Measurements from ENCODE around the gene FAM241B. TPM values are rescaled to one million over a fixed set of nuclear protein-coding genes. Genes with fewer than 3 reads are reported as not detected.

The FAM241B gene
- total RNA-seq, 1 experiment from 2014 or later = 24.9 TPM

DNA sequence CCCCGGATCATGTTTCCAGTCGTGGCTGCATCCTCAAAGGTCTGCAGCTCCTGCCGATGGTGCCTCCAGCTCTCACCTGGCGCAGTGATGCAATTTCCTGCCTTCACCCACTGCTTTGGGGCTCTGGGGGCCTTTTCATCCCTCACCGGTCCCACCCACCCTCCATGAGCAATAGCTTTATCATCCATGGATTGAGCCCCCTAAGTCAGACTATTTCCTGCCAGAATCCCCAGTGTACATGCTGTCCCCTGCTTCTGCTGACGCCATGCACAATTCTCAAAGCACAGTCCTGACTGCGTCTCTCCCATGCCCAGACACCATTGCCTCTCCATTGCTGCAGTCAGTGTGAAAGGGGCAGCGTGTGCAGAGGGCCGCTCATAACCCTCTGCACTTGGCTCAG is 49.7 kb downstream of the FAM241B start:
- Histone ChIP-seq H3K4me3 (ENCODE audit: low read depth, low read length) (no peak overlapping the region), H3K27me3 (replicated peaks; ENCODE audit: control insufficient read depth, insufficient read depth, low read length) (peaks cover 2% of the 10 kb centered on the region; the same call in 1 of the 2 replicates), H3K36me3 (ENCODE audit: control insufficient read depth, insufficient read depth, low read length) (no peaks in the 10 kb centered on the region), H3K9me3 (no peaks in the 10 kb centered on the region; the same call in 1 of the 2 replicates), H3K4me1 (peaks cover 12% of the 10 kb centered on the region)
- no peaks in the 10 kb centered on the region for H3K9me3 Mint-ChIP-seq (ENCODE audit: unreplicated experiment)
- no peak for DNase-seq
- no TSS peak for BruUV-seq (replicated peaks)
- intact Hi-C loops (cut with micrococcal nuclease; ENCODE audit: unreplicated experiment) = no loop called here
- H3K4me1 Mint-ChIP-seq (ENCODE audit: low read depth, unreplicated experiment) = peaks cover 3% of the 10 kb centered on the region
- TF ChIP-seq, protein P1, sequence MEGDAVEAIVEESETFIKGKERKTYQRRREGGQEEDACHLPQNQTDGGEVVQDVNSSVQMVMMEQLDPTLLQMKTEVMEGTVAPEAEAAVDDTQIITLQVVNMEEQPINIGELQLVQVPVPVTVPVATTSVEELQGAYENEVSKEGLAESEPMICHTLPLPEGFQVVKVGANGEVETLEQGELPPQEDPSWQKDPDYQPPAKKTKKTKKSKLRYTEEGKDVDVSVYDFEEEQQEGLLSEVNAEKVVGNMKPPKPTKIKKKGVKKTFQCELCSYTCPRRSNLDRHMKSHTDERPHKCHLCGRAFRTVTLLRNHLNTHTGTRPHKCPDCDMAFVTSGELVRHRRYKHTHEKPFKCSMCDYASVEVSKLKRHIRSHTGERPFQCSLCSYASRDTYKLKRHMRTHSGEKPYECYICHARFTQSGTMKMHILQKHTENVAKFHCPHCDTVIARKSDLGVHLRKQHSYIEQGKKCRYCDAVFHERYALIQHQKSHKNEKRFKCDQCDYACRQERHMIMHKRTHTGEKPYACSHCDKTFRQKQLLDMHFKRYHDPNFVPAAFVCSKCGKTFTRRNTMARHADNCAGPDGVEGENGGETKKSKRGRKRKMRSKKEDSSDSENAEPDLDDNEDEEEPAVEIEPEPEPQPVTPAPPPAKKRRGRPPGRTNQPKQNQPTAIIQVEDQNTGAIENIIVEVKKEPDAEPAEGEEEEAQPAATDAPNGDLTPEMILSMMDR (IDR thresholded peaks at IDR 0.05; ENCODE audit: insufficient read depth in 1 of 2, low read depth in 1 of 2, low read length in 1 of 2, severe bottlenecking in 1 of 2, unreplicated experiment in 1 of 2) = no peak
- H3K4me3 Mint-ChIP-seq (ENCODE audit: unreplicated experiment) = no peak overlapping the region
- H3K27me3 Mint-ChIP-seq (ENCODE audit: insufficient read depth, unreplicated experiment) = peaks cover 24% of the 10 kb centered on the region
- ChIA-PET CTCF (interaction anchor here (0.7 kb wide), 1 partner anchor 89 kb away, joined by 13 read pairs; no protein-coding TSS in a partner anchor), POLR2A (no interaction called here)
- H3K36me3 Mint-ChIP-seq (ENCODE audit: insufficient read depth, unreplicated experiment) = no peaks in the 10 kb centered on the region
- H3K27ac Mint-ChIP-seq (ENCODE audit: unreplicated experiment) = no peak overlapping the region

DNA sequence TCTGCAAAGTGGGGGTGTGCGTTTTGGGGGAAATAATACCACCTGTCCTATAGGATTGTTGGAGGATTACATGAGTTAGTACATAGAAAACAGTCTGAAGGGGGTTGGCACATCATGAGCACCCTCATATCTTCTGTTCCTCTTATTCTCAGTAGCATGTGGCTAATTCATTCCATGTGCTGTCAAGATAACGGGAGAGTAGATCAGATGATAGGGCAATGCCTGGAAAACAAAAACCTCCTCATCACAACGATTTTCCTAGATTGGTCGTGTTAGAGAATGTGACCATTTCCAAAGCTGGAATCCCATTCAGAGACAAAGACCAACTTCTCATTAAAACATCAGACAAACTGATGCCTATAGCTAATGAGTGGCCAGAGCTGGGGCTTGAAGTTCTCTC is 50.6 kb downstream of the FAM241B start:
- Histone ChIP-seq H3K9me3 (no peaks in the 10 kb centered on the region), H3K36me3 (ENCODE audit: control insufficient read depth, insufficient read depth, low read length) (no peaks in the 10 kb centered on the region), H3K4me1 (peaks cover 20% of the 10 kb centered on the region), H3K4me3 (ENCODE audit: low read depth, low read length) (no peak overlapping the region), H3K27me3 (replicated peaks; ENCODE audit: control insufficient read depth, insufficient read depth, low read length) (peaks cover 2% of the 10 kb centered on the region; the same call in 1 of the 2 replicates)
- TF ChIP-seq, protein P1 (IDR thresholded peaks at IDR 0.05; ENCODE audit: insufficient read depth in 1 of 2, low read depth in 1 of 2, low read length in 1 of 2, severe bottlenecking in 1 of 2, unreplicated experiment in 1 of 2) = no peak
- Mint-ChIP-seq H3K4me1 (ENCODE audit: low read depth, unreplicated experiment) (peaks cover 7% of the 10 kb centered on the region), H3K9me3 (ENCODE audit: unreplicated experiment) (no peaks in the 10 kb centered on the region), H3K27me3 (ENCODE audit: insufficient read depth, unreplicated experiment) (peaks cover 24% of the 10 kb centered on the region), H3K4me3 (ENCODE audit: unreplicated experiment) (no peak overlapping the region), H3K36me3 (ENCODE audit: insufficient read depth, unreplicated experiment) (no peaks in the 10 kb centered on the region), H3K27ac (ENCODE audit: unreplicated experiment) (no peak overlapping the region)
- no peak for DNase-seq
- BruUV-seq (replicated peaks) = no TSS peak
- ChIA-PET POLR2A (no interaction called here), CTCF (no interaction called here)
- intact Hi-C loops (cut with micrococcal nuclease; ENCODE audit: unreplicated experiment) = no loop called here

DNA sequence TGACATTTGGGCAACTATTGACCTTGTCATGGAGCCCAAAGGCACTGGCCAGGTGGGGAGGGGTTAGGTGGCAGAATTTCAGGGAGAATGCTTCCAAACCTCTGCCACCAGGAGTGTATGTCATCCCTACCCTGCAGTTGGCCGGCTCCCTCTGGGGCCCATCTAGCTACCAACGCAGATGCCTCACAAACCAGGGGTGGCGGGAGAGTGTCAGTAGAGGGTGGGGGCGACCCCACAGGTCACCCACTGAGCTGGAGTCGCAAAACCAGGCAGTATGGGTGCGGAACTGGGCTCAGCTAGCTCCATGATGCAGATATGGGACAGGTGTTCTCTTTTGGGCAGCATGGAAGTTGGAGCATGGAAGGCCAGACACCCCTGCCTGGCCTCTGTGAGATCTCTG is 51.4 kb downstream of the FAM241B start:
- peak in 1 of 2 experiments; percentile 32 for DNase-seq
- CTCF ChIA-PET = interaction anchor here (1.0 kb wide), 1 partner anchor 8 kb away, joined by 3 read pairs; no protein-coding TSS in a partner anchor

More for the DNA sequence above, 51.4 kb downstream of the FAM241B start:
- intact Hi-C loops (cut with micrococcal nuclease; ENCODE audit: unreplicated experiment) = no loop called here
- H3K27me3 Mint-ChIP-seq (ENCODE audit: insufficient read depth, unreplicated experiment) = peaks cover 24% of the 10 kb centered on the region
- peaks cover 20% of the 10 kb centered on the region for H3K4me1 ChIP-seq
- no peaks in the 10 kb centered on the region for H3K9me3 ChIP-seq
- POLR2A ChIA-PET = interaction anchor here (0.6 kb wide), 1 partner anchor 160 kb away, joined by 3 read pairs; no protein-coding TSS in a partner anchor
- no peak overlapping the region for H3K4me3 Mint-ChIP-seq (ENCODE audit: unreplicated experiment)
- no peak overlapping the region for H3K27ac Mint-ChIP-seq (ENCODE audit: unreplicated experiment)
- H3K4me3 ChIP-seq (ENCODE audit: low read depth, low read length) = no peak overlapping the region
- peaks cover 7% of the 10 kb centered on the region for H3K4me1 Mint-ChIP-seq (ENCODE audit: low read depth, unreplicated experiment)
- no TSS peak for BruUV-seq (replicated peaks)
- H3K36me3 ChIP-seq (ENCODE audit: control insufficient read depth, insufficient read depth, low read length) = no peaks in the 10 kb centered on the region
- H3K9me3 Mint-ChIP-seq (ENCODE audit: unreplicated experiment) = no peaks in the 10 kb centered on the region
- peaks cover 2% of the 10 kb centered on the region; the same call in 1 of the 2 replicates for H3K27me3 ChIP-seq (replicated peaks; ENCODE audit: control insufficient read depth, insufficient read depth, low read length)
- TF ChIP-seq, protein P1 (IDR thresholded peaks at IDR 0.05; ENCODE audit: insufficient read depth in 1 of 2, low read depth in 1 of 2, low read length in 1 of 2, severe bottlenecking in 1 of 2, unreplicated experiment in 1 of 2) = no peak
- no peaks in the 10 kb centered on the region for H3K36me3 Mint-ChIP-seq (ENCODE audit: insufficient read depth, unreplicated experiment)

Data from Caco-2 (cell line).